Neural cell (in vitro differentiated cells): ENCODE results near the gene AGBL5.

Source experiments
- CTCF ChIP-seq: fragments of 450-650 bp; IDR thresholded peaks from 2 replicates; pipeline ENCODE4 v1.5.1; 2014; ENCODE audit warnings: antibody characterized with exemption, mild to moderate bottlenecking, moderate library complexity; ENCODE audit not compliant: poor library complexity, severe bottlenecking
- EZH2 ChIP-seq: fragments of 200-600, 300-800 bp; shearing (Covaris generic), sonication (generic); IDR thresholded peaks from 2 replicates; pipeline ENCODE4 v1.6.1; 2014; ENCODE audit warnings: antibody characterized with exemption, low read length, borderline replicate concordance, mild to moderate bottlenecking; ENCODE audit not compliant: insufficient read depth, poor library complexity, severe bottlenecking
- REST ChIP-seq: IDR thresholded peaks from 2 replicates; pipeline ENCODE4 v1.6.1; 2012; ENCODE audit warnings: borderline replicate concordance
- TAF1 ChIP-seq: IDR thresholded peaks from 2 replicates; pipeline ENCODE4 v1.6.1; 2012; ENCODE audit warnings: low read depth

- TF ChIP-seq CTCF (no peak), EZH2 (no peak), REST (no peak), TAF1 (no peak)
These were observed 48.6 kb downstream of the AGBL5 start for GRCh38 chr2:27100036-27100435.
